HL-60 (cell line): ENCODE measurements around the gene TNFRSF9.

ENCODE experiments used
- DNase-seq, 2 experiments: peaks; one replicate each; pipeline ENCODE4 v3.0.0-alpha.2; 2010 to 2020; ENCODE audit warnings: low read depth in 1 of 2, low spot score in 1 of 2
- H3K27ac ChIP-seq: fragments of 250-450 bp; sonication (Bioruptor Pico); replicated peaks from 2 replicates; pipeline ENCODE4 v1.5.1; 2020; ENCODE audit warnings: mild to moderate bottlenecking, moderate library complexity
- H3K27me3 ChIP-seq: fragments of 250-450 bp; sonication (Bioruptor Pico); 2 replicates; pipeline ENCODE4 v1.5.1; 2021; ENCODE audit warnings: mild to moderate bottlenecking, moderate library complexity; ENCODE audit not compliant: insufficient read depth, poor library complexity, severe bottlenecking
- H3K4me3 ChIP-seq: replicated peaks from 2 replicates; pipeline ENCODE4 v1.5.1; 2011; ENCODE audit warnings: mild to moderate bottlenecking, control low read depth, low read length; ENCODE audit not compliant: insufficient read depth
- CTCF ChIP-seq: IDR thresholded peaks from one replicate; pipeline ENCODE4 v1.5.1; 2011; ENCODE audit warnings: low read length, control low read depth, inconsistent platforms; ENCODE audit not compliant: insufficient read depth
- GABPA ChIP-seq: IDR thresholded peaks from 2 replicates; pipeline ENCODE4 v1.6.1; 2012; ENCODE audit warnings: low read depth
- POLR2AphosphoS5 ChIP-seq: IDR thresholded peaks from 2 replicates; pipeline ENCODE4 v1.6.1; 2012; ENCODE audit warnings: low read depth
- REST ChIP-seq: IDR thresholded peaks from 2 replicates; pipeline ENCODE4 v1.6.1; 2012; ENCODE audit warnings: low read depth; ENCODE audit not compliant: insufficient replicate concordance
- SPI1 ChIP-seq: IDR thresholded peaks from 2 replicates; pipeline ENCODE4 v1.6.1; 2012; ENCODE audit warnings: low read depth, mild to moderate bottlenecking, borderline replicate concordance

Gene TNFRSF9

GRCh38 chr1:7961216-7962013 is 20.8 kb upstream of the TNFRSF9 start, which contains the start of gene PARK7:
Gene PARK7 (plus strand): TSS chr1:7961711. CDS start chr1:7962786, 1,075 bp downstream.
- peak within 1 kb of the TSS; percentile 79 for H3K27ac ChIP-seq
- H3K27me3 ChIP-seq = no peaks in the 10 kb centered on the region
- peak; percentile 99 to 100 for DNase-seq
- peak; percentile 63 for TF ChIP-seq REST
- TF ChIP-seq POLR2AphosphoS5 = peak; percentile 84
- TF ChIP-seq GABPA = peak; percentile 59
- peak; percentile 57; the same call in 1 of the 2 replicates for TF ChIP-seq SPI1
- peak; percentile 22 for TF ChIP-seq CTCF
- peak within 1 kb of the TSS; percentile 87 for H3K4me3 ChIP-seq

GRCh38 chr1:7960867-7961215 is 20.2 kb upstream of the TNFRSF9 start:
- H3K27ac ChIP-seq = peak overlapping the region; percentile 79
- H3K27me3 ChIP-seq = no peaks in the 10 kb centered on the region

More at GRCh38 chr1:7960867-7961215, 20.2 kb upstream of the TNFRSF9 start:
- TF ChIP-seq POLR2AphosphoS5 (no peak), SPI1 (no peak), GABPA (no peak), CTCF (no peak), REST (no peak)
- DNase-seq = no peak
- peak overlapping the region; percentile 70 for H3K4me3 ChIP-seq
